CD4-positive, alpha-beta T cell treated with Interleukin-2 at 100 ng/mL for 4 hours (primary cell): ENCODE data around the gene TSEN34.

Experiments
- DNase-seq: peaks from one replicate; pipeline ENCODE4 v3.0.0-alpha.2; 2020; ENCODE audit warnings: low spot score

The TSEN34 gene

DNA sequence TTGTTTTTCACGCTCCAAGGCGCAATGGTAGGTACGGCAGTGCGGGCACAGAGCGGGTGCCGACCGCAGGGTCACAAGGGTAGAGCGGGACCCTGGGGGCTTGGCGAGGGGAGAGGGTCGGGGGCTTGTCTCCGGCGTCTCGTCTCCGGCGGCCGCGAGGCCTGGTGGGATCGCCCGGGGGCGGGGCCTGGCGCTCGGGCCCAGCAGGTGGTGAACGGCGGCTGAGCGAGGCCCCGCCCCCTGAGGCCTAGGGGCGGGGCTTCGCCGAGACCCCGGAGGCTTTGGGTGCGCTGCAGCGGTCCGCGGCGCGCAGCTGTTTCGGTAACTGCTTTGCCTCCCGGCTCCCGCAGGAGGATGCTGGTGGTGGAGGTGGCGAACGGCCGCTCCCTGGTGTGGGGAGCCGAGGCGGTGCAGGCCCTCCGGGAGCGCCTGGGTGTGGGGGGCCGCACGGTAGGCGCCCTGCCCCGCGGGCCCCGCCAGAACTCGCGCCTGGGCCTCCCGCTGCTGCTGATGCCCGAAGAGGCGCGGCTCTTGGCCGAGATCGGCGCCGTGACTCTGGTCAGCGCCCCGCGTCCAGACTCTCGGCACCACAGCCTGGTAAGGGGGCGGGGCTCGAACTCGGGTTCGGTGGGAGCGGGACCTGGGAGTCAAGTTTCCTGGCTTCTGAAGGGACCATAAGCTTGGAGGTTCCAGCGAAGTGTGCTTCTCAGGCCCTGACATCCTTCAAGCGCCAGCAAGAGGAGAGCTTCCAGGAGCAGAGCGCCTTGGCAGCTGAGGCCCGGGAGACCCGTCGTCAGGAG, at the start of gene TSEN34:
TSS of gene TSEN34 (plus strand) at position 298 of the 800 bp plus-strand sequence. CDS start at position 355, 57 bp downstream.
- DNase-seq = peak; percentile 86

DNA sequence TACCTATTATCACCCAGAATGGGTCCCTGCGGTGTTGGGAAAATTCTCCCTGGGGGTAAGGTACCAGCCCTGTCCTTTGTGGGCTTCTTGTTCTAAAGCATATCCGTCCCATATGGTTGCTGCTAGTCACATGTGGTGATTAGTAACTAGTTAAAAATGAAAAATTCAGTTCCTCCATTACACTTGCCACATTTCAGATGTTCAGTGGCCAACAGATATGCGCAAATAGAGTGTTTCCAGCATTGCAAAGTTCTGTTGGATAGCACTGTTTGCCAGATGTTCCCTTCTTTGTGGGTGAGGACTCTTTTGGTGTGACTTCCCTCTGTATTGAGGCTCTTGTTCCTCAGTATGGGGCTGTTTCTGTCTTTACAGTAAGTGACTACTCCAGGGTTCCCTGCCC, 49.8 kb upstream of the TSEN34 start:
- no peak for DNase-seq

DNA sequence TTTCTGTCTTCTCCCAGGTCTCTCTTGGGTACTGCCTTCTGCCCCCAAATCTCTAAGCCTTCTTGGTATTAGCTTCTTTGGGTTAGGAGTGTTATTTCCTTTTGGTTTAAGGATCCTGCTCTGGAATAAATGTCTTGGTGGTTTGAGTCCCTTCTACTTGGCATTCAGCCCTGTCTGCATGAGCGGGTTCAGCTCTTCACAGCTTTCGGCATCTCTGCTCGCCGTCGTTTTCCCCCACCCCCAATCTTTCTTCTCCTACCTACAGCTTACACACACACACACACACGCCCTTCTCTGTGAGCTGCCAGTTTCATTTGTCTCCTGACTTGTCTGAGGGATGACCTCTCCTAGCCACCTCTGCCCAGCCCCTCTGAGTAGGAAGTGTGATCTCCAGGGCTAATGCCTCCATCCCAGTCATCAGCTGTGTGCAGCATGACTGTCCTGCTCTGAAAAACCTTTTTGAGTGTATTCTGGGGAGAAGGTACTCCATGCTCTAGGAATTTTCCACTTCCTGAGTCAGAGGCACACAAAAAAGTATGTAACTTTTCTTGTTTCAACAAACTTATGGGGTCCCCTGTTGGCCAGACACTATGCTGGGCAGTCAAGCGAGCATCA, 48.8 kb upstream of the TSEN34 start:
- DNase-seq = no peak

DNA sequence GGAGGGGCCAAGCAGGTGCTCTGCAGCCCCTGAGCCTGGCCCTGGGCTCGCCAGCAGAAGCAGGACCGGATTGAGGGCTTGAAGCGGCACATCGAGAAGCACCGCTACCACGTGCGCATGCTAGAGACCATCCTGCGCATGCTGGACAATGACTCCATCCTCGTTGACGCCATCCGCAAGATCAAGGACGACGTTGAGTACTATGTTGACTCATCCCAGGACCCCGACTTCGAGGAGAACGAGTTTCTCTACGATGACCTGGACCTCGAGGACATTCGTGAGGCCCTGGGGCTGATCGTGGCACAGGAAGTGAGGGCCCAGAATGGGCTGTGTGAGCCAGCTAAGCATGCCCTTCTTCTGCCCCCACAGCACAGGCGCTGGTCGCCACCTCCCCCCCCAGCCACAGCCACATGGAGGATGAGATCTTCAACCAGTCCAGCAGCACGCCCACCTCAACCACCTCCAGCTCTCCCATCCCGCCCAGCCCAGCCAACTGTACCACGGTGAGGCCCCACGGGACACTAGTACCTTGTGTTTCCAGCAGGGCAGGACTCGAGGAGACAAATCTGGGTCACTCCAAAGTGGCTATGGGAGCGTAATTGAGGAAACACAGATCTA, 45.5 kb upstream of the TSEN34 start:
- no peak for DNase-seq

DNA sequence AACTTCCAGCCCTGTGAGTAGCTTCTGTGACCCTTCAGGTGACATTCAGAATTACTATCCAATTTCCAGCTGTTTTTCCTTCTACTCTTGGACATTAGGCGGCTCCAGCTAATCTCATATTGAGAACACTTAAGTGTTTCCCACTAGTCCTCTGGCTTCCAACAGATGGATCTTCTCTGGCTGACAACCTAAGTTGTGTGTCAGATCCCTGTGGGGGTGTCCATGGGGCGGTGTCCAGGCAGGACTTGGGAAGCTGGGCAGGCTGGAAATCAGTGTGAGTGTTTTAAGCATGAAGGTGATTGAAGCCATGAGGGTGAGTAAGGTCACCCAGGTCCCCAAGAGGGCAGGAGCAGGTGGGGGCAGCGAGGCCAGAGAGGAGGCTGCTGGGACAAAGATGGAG, 43.4 kb upstream of the TSEN34 start:
- DNase-seq = no peak

DNA sequence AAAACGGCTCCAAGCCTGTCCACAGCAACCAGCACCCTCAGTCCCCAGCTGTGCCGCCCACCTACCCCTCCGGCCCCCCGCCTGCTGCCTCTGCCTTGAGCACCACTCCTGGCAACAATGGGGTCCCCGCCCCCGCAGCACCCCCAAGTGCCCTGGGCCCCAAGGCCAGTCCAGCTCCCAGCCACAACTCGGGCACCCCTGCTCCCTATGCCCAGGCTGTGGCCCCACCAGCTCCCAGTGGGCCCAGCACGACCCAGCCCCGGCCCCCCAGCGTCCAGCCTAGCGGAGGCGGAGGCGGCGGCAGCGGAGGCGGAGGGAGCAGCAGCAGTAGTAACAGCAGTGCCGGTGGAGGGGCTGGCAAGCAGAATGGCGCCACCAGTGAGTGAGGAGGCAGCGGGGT, 43.0 kb upstream of the TSEN34 start:
- DNase-seq = no peak

DNA sequence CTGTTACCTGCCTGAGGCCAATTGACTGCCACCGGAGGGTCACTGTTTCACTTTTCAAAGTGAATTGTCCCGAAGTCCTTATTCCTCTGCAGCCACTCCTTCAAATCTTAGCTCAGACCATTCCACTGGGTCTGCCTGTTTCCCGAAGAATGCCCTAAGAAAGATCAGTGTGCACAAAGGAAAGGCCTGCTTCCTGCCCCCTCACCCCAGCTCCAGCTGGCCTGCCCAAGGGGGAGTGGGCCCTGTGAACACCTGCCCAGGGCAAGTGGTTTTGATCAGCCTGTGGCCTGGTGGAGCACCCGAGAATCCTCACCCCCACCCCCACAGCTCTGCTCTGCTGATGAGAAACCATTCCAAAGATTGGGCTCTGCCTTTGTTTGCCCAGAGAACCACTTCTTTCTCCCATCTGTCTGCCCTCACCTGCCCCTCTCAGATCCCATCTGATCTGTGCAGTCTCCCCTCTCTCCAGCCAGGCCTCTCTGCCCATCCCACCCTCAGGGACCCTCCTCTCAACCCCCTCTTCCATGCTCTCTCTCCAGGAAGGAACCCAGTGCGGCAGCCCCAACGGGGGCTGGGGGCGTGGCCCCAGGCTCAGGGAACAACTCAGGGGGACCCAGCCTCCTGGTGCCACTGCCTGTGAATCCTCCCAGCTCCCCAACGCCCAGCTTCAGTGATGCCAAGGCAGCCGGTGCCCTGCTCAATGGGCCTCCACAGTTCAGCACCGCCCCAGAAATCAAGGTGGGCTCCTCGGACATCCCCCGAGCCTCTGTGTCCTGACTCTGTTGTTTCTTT, 41.9 kb upstream of the TSEN34 start:
- no peak for DNase-seq

DNA sequence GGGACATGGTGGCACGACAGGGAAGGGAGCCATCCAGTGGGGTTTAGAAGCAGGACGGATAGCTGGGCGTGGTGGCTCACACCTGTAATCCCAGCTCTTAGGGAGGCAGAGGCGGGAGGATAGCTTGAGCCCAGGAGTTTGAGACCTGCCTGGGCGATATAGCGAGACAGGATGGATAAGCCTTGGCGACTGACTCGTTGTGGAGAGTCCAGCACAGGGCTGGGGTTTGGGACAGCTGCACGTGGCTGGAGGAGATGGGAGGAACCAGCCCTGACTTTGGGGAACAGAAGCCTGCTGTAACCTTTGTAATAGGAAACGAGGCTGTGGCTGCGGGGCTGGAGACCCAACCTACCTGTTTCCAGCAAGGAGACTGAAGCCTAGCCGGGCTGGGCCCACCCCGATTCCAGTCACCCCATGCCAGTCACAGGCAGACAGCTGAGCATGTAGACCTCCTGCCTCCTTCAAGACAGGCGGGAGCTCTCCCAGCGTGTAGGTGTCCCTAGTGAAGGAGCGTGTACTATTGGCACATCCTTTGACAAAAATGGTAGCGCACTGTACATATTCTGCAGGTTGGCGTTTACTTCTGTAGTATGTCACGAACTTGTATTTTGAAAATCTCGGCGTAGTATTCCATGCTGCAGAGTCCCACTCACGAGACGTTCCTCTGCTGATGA, 39.6 kb upstream of the TSEN34 start:
- DNase-seq = no peak

DNA sequence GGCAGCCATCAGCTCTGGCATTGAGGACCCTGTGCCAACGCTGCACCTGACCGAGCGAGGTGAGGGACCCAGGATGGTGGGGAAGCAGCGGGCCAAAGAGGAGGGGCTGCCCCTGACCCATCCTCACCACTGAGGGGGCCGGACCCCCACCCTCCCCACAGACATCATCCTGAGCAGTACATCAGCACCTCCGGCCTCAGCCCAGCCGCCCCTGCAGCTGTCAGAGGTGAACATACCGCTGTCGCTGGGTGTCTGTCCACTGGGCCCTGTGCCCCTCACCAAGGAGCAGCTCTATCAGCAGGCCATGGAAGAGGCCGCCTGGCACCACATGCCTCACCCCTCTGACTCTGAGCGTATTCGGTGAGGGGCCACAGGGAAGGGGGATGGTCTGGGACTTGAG, 38.8 kb upstream of the TSEN34 start:
- DNase-seq = no peak

DNA sequence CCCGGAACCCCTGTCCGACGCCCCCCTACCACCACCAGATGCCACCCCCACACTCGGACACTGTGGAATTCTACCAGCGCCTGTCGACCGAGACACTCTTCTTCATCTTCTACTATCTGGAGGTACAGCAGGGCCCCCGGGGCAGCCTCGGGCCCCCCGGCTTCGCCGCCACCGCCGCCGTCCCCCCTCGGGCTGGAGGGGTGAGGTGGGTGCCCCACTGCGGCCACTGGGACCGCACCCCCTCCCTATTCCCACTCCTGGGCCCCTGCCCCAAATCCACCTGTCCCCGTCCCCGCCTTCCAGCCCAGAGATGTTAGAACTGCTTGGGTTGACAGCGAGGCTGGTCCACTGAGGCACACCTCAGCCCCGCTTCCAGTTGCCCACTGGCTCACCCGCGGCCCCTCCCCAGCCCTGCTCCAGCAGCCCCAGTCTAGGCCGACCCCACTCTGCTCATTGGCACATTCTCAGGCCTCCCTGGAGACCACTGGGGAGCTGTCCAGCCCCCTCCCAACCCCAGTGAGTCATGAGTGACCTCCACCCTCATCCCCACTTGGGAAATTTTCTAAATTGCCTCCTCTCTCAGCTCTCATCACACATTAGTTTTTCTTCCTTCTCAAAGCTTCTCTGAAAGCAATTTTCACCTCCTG, 38.1 kb upstream of the TSEN34 start:
- DNase-seq = no peak

DNA sequence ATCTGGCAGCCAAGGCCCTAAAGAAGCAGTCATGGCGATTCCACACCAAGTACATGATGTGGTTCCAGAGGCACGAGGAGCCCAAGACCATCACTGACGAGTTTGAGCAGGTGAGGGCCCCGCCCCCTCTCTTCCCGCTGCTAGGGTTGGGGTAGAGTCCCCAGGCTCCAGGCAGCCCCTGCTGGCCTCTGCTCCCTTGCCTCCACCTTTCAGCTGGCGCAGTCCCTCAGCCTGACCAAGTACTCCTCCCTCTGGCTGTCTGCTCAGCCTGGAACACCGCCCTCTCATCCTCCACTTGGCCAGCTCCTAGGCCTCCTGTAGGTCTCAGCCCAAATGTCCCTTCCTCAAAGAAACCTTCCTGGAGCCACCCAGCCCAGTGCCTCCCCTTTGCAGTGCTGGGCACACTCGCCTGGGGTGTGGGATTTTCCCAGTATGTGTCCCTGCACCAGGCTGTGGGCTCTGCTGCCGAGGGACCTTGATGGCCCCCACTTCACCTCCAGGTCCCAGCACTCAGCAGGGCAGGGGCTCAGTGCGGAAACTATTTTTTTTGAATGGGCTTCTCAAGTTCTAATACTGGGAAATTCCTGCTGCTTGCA, 37.3 kb upstream of the TSEN34 start:
- no peak for DNase-seq

DNA sequence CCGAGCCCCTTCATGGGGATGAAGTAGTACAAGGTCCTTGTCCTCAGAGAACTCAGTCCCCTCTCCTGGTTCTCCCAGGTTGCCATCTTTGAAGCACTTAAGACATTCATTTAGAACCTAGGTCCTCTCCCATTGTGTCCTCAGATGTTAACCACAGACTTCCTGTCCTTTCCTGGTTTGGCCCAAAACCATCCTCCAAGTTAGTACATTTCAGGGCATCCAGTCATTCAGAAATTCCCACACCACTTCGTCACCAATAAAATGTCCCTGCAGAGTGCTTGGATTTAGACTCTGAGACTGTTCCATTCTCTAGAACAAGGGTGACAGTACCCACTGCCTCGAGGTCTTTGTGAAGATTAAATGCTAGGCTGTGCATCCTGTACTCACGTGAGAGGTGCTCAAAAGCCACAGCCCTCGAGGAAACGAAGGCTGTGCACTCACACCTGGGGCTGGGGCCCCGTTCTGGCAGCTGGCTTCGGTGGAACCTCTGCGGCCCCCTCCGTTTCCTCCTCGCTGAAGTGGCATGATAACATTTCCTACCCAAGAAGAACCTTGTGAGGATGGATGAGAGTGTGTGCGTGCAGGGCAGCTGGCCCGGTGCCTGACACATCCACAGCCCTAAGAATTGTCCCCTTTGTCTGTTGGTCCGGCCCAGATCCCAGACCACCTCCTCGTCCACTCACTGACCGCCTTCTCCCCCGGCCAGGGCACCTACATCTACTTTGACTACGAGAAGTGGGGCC, 36.3 kb upstream of the TSEN34 start:
- DNase-seq = peak; percentile 18

DNA sequence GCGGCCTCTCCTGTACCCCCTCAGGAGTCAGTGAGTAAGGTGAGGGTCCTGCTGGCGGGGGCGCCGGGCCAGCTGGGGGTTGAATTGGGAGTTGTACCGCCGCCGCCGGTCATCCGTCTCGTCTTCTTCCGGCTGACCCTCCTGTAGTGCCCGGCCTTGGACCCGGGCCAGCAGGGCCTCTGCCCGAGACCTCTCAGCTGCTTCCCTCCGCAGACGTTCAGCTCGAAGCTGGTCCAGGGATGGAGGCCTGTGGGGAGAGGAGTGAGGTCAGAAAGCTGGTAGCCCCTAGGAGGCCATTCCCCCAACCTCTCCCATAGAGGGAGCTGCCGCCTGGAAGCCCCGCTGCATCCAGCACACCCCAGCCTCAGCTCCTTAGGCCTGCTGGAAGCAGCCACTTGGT, 35.4 kb upstream of the TSEN34 start:
- no peak for DNase-seq

DNA sequence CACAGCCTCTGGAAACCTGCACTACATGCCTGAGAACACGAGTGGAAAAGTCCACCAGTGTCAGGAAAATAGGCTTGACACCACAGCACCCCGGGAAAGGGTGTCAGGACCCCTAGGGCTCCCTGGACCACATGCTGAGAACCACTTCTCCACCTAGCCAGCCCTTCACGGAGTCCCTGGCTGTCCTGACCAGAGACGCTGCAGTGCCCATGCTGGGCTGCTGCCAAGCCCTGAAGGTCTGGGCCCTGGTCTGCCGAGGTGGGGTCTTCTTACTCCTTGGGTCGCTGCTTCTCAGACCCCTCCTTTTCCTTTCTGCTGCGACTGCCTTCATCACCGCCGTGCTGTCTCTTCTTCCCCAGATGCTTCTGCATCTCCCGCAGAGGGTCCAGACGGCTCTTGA, 34.6 kb upstream of the TSEN34 start:
- DNase-seq = no peak

DNA sequence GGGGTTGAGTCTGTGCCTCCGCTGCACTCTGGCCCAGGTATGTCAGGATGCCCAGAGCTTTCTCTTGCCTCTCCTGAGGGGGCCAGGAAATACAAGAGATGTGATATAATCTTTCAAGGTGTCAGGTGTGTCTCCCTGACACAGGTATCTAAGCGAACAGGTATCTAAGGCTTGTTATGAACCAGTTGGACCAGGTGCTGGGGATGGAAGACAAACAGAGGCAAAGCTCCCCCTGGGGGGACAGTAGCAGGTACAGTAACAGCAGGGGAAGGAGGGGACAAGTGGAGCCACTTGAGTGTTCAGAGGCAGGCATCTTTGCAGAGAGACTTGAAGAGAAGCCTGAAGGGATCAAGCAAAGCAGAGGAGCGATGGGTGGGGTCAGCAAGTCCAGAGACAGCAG, 34.2 kb upstream of the TSEN34 start:
- no peak for DNase-seq

DNA sequence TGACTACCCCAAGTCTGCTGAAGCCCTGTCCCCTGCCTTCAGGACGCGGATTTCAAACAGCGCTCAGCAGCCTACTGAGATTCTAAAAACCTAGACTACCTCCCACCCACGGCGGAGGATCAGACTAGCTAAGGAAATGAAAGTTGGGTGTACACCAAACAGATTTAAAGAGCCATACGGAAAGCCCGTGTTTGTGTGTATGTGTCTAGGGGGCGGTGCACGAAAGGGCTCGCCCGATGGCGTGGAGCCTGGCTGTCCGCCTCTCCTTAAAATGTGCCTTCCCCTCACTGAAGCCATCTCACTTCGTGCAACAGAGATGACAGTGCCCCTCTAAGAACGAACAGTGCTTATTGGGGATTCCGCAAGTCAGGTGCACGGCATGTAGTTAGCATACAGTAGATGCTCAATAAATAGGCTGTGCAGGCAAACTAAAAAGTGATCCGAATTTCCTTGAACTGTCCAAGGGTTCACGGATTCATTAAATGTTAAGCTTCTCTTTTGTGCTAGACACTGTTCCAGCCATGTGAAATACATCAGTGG, 32.2 kb upstream of the TSEN34 start:
- DNase-seq = peak; percentile 25

DNA sequence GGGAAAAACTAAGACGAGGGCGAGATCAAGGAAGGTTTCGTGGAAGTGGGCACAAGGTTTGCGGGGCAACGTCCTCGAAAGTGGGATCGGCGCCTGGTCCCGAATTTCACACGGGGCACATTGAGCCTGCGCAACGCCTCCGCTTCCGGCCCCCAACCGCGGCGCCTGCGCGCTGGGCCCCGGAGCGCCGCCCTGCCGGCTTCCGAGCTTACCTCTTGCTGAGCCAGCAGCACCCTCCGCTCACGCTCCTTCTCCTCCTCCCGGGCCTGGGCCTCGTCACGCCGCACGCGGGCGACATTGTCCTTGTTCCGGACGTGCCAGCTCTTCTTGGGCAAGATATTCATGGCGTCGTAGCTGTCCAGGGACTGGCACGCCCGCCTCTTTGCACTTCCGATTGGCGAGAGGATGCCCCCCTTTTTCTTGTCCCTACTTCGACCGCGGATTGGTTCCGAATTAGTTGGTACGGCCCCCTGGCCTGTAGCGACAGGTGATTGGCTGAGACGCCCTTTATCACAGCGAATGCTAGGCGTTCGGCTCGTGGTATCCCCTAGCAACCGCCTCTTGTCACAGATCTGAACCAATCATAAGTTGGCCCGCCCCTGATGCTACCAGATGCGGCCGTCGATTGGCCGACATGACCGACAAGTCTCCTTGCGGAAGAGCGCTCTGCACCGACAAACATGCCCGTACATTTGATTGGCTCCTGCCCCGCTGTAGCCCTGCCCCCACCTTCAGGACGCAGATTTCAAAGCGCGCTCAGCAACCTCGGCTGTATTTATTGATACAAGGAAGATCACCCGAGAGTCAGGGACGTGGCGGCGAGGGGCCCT, 31.5 kb upstream of the TSEN34 start, which contains the start of gene LENG1:
TSS of gene LENG1 (minus strand) at position 370 of the 830 bp plus-strand sequence. CDS start at position 344, 26 bp downstream.
- peak; percentile 100 for DNase-seq

DNA sequence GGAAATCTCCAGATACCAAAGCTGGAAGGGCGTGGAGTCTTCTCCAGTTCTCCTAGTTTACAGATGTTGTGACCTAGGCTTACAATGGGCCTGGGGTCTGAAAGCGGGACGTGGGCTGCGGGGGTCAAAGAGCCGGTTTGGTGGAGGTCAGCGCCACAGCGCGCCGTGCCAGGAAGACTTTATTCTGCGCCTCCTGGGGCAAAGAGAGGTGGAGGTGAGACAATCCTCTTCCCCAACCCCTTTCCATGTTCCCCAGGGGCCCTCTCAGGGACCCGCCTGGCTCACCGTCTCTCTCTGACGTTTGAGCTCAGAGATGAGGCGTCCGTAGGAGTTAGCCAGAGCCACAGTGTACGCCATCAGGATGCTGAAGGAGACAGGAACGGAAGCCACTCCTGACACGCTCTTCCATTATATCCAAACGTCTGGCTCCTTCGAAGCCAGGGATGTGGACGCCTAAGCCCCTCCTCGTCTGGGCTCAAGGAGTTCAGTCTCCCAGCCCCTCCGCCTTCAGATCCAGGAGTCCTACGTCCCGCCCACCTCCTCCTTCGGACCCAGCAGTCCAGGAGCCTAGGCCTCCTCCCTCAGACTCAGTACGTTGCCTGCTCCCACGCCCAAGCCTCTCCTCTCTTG, 30.8 kb upstream of the TSEN34 start:
- no peak for DNase-seq
